Measurements from ENCODE around the gene PCBP1. TPM values are rescaled to one million over a fixed set of nuclear protein-coding genes. Genes with fewer than 3 reads are reported as not detected.

PCBP1 gene
- polyA plus RNA-seq, 1 of the 3 experiments (the other 2 are of a cell fraction): 94.0 TPM

GRCh38 chr2:70070542-70071268 is 16.6 kb upstream of the PCBP1 start (continued):
- peak; percentile 67 for TF ChIP-seq MAX (IDR thresholded peaks at IDR 0.05; ENCODE audit: low read depth)
- TF ChIP-seq ELF1 (IDR thresholded peaks at IDR 0.05): no peak

GRCh38 chr2:70073493-70073892 is 13.8 kb upstream of the PCBP1 start:
- H3K4me3 ChIP-seq (ENCODE audit: low read depth in 2 of 2, low read length in 1 of 2): no peak overlapping the region
- DNase-seq: no peak
- no peaks in the 10 kb centered on the region for H3K9me2 ChIP-seq
- H3K9ac ChIP-seq: no peak overlapping the region
- H3K27ac ChIP-seq (ENCODE audit: low read depth in 2 of 2, low read length in 1 of 2): no peak overlapping the region
- H3K9me3 ChIP-seq: no peaks in the 10 kb centered on the region
- CTCF ChIA-PET: interaction anchor here (1.2 to 8.0 kb wide), 2 partner anchors 159 to 220 kb away, joined by 4 to 74 read pairs; partner anchors contain the start of genes MXD1 and SNRPG
- no peak overlapping the region for H3K4me2 ChIP-seq
- H3K4me1 ChIP-seq (ENCODE audit: control insufficient read depth in 1 of 2, insufficient read depth in 2 of 2, low read depth in 1 of 2, low read length in 1 of 2): peaks cover 0 to 1% of the 10 kb centered on the region in 2 experiments; a peak in 1 of 4 replicates
- H3K79me2 ChIP-seq (ENCODE audit: insufficient read depth): no peaks in the 10 kb centered on the region
- H3F3A ChIP-seq (replicated peaks; ENCODE audit: insufficient read depth): peaks cover 10% of the 10 kb centered on the region
- no peak for TF ChIP-seq PBX3 (IDR thresholded peaks at IDR 0.05)
- TF ChIP-seq EZH2phosphoT487 (IDR thresholded peaks at IDR 0.05; ENCODE audit: borderline replicate concordance, low read depth): no peak
- no peak for TF ChIP-seq RAD21 (IDR thresholded peaks at IDR 0.05; ENCODE audit: low read length)
- no peak for TF ChIP-seq ELF1 (IDR thresholded peaks at IDR 0.05)
- H3K36me3 ChIP-seq (replicated peaks in 1 of 2; ENCODE audit: control insufficient read depth in 1 of 2, insufficient read depth in 2 of 2, low read length in 1 of 2): peaks cover 18 to 20% of the 10 kb centered on the region in 2 experiments
- 97% methylated on average over 5 of the region's 5 CpGs for WGBS (ENCODE audit: low lambda C conversion rate)
- H4K20me1 ChIP-seq (ENCODE audit: insufficient read depth): no peaks in the 10 kb centered on the region
- POLR2A ChIA-PET: no interaction called here
- no peak overlapping the region for H2AFZ ChIP-seq (ENCODE audit: low read depth)
- H3K27me3 ChIP-seq (ENCODE audit: insufficient read depth): no peaks in the 10 kb centered on the region

DNA sequence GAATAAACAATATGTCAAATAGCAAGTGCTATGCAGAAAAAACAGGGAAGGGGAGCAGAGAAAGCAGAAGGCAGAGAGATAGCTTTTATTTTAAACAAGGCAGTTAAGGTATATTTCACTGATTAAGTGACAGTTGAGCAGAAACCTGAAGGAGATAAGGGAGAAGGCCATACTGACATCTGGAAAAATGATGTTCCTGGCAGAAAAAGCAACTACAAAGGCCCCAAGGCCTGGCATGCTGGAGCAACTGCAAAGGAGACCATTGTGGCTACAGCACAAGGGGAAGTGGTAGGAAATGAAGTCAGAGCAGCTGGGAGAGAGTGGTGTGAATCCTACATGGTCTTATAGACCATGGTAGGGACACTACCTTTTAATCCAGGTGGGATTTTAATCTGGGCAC is 8.9 kb upstream of the PCBP1 start:
- Histone ChIP-seq H3F3A (replicated peaks; ENCODE audit: insufficient read depth) (no peaks in the 10 kb centered on the region), H3K4me1 (ENCODE audit: control insufficient read depth in 1 of 2, insufficient read depth in 2 of 2, low read depth in 1 of 2, low read length in 1 of 2) (peaks cover 0 to 2% of the 10 kb centered on the region in 2 experiments; a peak in 1 of 4 replicates), H3K9ac (no peak overlapping the region), H4K20me1 (ENCODE audit: insufficient read depth) (no peaks in the 10 kb centered on the region), H3K4me3 (ENCODE audit: low read depth in 2 of 2, low read length in 1 of 2) (no peak overlapping the region), H3K36me3 (replicated peaks in 1 of 2; ENCODE audit: control insufficient read depth in 1 of 2, insufficient read depth in 2 of 2, low read length in 1 of 2) (peaks cover 39 to 40% of the 10 kb centered on the region in 2 experiments), H3K27ac (ENCODE audit: low read depth in 2 of 2, low read length in 1 of 2) (no peak overlapping the region), H3K9me2 (no peaks in the 10 kb centered on the region), H3K79me2 (ENCODE audit: insufficient read depth) (no peaks in the 10 kb centered on the region), H3K9me3 (no peaks in the 10 kb centered on the region), H3K27me3 (ENCODE audit: insufficient read depth) (no peaks in the 10 kb centered on the region), H2AFZ (ENCODE audit: low read depth) (no peak overlapping the region), H3K4me2 (no peak overlapping the region)
- ChIA-PET CTCF (interaction anchor here (0.5 to 1.2 kb wide), 3 partner anchors 166 to 431 kb away, joined by 3 read pairs; partner anchors contain the start of gene FAM136A), POLR2A (no interaction called here)
- no peak for TF ChIP-seq CTCF (IDR thresholded peaks at IDR 0.05)
- no peak for TF ChIP-seq RFX5 (IDR thresholded peaks at IDR 0.05; ENCODE audit: low read length)
- TF ChIP-seq TCF12 (IDR thresholded peaks at IDR 0.05): no peak
- no peak for TF ChIP-seq EP300 (IDR thresholded peaks at IDR 0.05; ENCODE audit: borderline replicate concordance in 1 of 2, low read depth in 1 of 2, low read length in 1 of 2)
- no peak for TF ChIP-seq GATA2 (CRISPR knock-in tag; IDR thresholded peaks at IDR 0.05)
- no peak for DNase-seq
